HG03103 (cell line): ENCODE measurements around the gene GRB10.
A peak's percentile ranks its signal among the peaks of the same experiment; 100 is the strongest.

ENCODE experiments used
- ATAC-seq: cut with Tn5 transposase; IDR thresholded peaks from one replicate; pipeline ENCODE4 v1.9.1; 2021; ENCODE audit warnings: low read depth; ENCODE audit not compliant: unreplicated experiment

The GRB10 gene

DNA sequence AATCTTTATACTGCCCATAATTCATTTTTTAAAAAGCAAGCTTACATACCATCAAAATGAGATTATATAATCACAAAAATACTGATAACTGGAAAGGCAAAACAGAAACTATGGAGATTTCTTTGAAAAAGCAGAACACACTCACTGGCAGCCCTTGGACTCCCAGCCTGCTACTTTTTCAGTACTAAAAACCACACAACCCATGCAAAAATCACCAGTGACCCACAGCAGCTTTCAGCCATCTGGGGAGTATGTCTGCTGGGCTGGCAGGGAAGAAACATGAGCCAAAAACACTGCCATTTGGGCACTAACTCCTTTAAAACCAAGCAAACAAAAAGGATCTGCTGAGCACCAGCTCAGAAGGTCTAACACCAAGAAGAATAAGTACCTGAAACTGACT, 137.5 kb downstream of the GRB10 start:
- no peak for ATAC-seq

GRCh38 chr7:50644586-50644985, 138.1 kb downstream of the GRB10 start:
- ATAC-seq, result no peak

DNA sequence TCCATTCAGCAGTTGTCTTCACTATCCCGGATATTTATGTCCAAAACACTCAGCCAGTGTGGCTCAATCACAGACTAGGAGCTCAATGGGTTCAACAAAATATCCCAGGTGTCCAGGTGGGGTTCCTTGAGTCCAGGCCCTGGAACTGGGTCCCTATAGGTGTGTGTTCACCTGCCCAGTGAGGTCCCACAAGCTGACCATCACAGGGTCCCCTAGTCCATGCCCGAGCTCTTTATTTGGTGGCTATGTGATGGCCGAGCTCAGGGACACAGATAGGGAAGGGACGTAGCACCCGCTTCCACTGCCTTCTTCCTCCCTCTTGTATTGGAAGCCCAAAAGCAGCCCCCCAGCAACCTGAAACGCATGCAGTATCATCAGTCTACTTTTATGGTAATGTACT, 138.6 kb downstream of the GRB10 start:
- ATAC-seq, result no peak

- ATAC-seq, result no peak
Measured at GRCh38 chr7:50641442-50642405, 141.0 kb downstream of the GRB10 start.

- no peak for ATAC-seq
Measured at GRCh38 chr7:50640779-50641178, 141.9 kb downstream of the GRB10 start.

DNA sequence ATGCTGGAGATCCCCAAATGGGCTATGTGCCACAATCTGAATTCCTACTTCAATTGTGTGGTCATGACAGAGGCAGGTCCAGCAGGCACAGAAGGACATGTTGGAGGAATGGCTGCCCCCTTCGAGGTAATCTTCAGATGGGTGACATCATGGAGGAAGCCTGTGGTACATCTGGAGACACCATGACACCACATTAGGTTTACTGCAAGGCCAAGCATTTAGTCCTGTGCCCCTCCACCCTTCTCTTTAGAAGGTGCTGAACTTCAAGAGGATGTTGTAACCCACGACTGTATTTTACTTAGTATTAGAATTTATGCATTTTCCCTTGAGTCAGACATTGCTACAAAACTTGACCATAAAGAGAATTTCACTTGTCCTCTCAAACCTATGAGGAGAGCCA, 142.4 kb downstream of the GRB10 start:
- ATAC-seq, result no peak

DNA sequence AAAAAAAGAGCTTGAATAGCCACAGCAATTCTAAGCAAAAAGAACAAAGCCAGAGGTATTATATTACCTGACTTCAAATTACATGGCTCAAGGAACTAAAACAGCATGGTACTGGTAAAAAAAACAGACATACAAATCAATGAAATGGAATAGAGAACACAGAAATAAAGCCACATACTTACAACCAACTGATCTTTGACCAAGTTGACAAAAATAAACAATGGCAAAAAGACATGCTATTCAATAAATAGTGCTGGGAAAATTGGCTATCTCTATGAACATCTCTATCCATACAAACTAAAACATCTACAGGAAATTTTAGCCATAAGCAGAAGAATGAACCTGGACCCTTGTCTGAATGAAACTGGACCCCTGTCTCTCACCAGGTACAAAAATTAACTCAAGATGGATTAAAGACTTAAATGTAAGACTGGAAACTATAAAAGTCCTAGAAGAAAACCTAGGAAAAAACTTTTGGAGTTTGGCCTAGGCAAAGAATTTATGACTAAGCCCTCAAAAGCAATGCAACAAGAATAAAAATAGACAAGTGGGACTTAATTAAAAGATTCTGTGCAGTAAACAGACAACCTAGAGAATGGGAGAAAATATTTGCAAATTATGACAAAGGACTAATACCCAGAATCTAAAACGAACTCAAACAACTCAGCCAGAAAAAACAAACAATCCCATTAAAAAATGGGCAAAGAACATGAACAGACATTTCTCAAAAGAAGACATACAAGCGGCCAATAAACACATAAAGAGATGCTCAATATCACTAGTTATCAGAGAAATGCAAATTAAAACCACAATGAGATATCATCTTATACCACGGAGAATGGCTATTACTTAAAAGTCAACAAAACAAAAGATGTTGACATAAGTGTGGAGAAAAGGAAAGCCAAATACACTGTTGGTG, 144.7 kb downstream of the GRB10 start:
- no peak for ATAC-seq

- no peak for ATAC-seq
Measured at GRCh38 chr7:50634378-50634777, 148.3 kb downstream of the GRB10 start.

- ATAC-seq, result no peak
Measured at GRCh38 chr7:50633414-50633710, 149.3 kb downstream of the GRB10 start.

DNA sequence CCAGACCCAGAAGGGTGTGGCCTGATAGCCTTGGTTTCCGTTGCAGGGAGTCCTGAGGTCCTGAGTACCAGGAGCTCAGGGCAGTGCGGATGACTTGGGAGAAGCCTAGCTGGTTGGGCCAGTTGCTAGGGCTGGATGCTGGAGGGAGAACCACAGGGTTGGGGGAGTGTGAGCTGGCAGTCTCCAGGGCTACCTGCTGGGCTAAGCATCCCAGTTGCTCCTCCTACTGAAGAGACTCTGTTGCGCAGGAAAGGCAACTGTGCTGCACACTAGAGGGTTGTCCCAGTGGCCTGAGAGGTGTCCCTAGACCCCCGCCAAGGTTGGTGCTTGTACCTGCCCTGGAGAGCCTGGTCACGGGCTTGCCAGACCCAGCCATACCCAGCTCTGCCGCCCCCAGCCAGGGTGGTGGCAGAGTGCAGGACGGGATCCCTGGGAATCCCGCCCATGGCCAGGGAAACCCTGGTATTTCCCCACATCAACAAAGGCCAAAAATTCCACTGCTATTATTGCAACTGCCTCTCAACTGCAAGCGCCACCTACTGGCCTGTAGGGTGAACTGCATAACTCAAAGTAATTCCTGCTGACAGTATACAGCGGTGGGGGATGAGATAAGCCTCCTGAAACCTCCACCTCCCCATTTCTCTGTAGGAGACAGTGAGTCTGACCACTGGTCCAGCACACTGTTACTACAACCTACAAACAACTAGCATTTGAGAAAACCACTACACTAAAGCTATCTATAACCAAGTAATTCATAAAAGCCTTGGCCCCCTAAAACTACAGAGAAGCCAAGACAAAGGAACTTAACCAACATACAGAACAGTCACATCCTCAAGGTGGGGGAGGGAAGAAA, 149.9 kb downstream of the GRB10 start:
- ATAC-seq, result peak; percentile 54

- no peak for ATAC-seq
Measured at GRCh38 chr7:50631639-50632038, 151.1 kb downstream of the GRB10 start.

DNA sequence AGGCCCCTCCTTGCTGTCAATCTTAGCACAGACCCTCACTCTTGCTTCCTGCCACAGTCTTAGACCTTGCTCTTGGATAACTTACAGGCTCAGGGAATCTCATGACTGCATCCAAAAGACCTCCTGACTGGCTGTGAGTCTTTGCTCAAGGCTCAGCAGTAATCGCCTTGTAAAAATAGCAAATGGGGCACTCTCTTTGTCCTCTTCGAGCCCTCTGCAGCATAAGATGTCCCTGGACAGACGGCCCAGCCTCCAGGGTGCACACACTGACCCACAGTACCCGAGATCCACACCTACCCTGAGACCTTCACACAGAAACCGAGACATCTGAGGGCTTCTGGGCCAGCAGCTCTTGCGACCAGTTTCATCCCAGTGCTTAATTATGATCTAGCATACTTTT, 151.6 kb downstream of the GRB10 start:
- ATAC-seq, result no peak

DNA sequence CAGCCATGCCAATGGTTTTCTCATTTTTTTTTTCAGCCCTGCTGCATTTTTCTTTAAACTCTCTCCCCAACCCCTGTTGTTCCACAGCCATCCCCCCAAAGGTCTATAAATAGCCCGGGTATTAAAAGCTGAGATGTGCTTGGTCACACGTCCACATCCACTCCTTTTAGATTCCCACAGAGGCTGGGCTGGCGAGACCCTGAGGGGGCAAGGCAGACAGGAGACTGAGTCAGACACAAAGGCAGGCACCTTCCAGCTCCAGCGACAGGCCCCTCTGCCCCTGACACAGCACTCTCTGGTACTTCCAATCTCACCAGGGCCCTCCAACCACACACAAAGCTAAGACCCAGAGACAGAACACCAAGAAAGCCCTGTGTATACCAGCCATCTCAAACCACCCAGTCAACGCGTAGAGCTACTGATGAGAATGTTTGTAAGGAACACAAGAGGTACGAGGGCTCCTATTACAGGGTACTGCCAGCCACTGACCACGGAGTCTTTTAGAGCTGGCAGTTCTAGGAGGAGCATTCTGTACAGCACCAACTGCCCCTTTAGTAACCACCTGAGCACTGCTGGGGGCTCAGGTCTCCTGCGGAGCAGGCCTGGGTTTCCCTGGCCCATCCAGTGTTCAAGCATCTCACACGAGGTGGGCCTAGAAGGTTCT, 153.3 kb downstream of the GRB10 start:
- ATAC-seq, result no peak

- no peak for ATAC-seq
Measured at GRCh38 chr7:50628434-50629084, 154.1 kb downstream of the GRB10 start.

DNA sequence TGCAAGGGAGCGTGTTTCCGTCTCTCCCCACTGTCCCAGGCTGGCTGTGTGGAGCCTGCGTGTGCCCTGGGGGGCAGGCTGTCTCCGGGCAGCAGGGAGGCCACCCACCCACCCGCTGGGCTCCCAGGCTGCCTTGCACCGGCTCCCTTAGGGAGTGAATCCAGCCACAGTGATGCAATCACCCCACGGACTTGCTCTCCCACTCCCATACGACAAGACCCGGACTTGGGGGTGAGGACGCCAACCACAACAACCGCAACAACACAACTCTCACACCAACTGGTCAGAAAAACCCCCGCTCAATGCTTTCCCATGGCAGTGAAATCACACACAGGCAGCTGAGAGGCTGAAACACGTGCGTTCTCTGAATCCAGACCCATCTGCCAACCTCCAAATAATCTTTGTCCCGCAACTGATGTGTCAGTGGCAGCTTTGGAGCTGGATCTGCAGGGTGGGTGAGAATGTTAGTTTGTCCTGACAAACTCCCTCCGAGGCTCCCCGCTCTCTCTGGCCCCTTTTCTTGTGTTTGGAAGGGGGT, 154.8 kb downstream of the GRB10 start:
- no peak for ATAC-seq

DNA sequence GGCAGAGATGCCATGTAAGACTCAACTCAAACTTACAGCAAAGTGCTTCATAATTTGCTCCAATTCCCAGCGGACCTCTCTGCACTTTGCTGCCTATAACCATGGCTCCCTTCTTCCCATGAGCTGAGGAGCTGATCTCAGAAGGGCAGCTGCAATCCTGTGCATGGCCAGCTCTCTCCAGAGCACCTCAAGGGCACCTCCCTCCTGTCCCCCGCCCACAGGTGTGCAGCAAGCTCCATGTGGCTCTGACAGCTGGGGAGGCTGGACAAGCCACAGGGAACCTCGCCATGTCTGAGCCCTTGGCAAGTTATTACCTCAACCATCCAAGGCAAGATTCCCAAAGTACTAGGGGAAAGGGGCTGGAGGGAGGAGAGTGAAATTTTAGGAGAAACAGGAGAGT, 156.4 kb downstream of the GRB10 start:
- ATAC-seq, result no peak

DNA sequence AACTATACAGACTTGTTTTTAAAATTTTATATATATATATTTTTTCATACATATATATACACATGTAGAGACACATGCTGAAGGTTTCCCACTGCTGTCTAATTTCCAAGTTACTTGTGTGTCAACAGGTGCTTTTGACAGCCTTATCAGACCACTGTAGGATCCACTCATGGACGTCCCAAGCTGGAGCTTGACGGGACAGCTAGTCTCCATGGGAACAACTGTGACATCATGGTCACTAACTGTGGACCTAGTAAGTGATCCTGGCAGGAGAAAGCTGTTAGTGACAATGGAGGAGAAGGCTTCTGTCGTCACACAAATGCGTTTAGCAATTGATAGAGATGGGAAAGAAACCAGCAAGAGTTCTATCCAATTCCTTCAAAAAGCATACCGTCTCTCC, 157.3 kb downstream of the GRB10 start:
- ATAC-seq, result no peak

GRCh38 chr7:50622821-50623220, 159.9 kb downstream of the GRB10 start:
- ATAC-seq, result no peak

DNA sequence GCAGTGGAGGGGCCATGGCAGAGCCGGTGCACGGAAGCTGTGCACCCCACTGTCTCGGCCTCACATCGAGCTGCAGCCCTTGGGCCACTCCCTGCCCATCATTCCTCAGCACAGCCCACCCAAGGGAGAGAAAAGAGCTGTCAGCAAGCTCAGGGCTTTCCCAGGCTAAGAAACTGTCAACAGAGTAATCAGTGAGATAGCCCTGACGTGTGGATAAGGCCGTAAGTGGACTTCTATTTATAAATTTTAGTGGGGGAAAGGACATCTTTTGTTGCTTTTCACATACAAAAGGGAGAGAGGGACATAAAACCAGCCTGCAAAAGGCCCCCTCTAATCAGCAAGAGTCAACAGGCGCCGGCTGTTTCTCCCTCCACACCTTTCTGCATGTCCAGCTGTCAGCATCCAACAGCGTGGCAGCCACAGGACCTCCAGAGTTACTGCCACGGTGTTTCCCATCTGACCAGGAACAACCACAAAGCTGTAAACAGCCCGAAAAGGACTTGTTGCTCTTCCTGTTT, 160.7 kb downstream of the GRB10 start:
- no peak for ATAC-seq
